ENCODE data around the gene RAVER1.

The RAVER1 gene

GRCh38 chr19:10292789-10293636 lies 40.3 kb downstream of the RAVER1 start:
- Histone ChIP-seq H3K9ac (ENCODE audit: low read length) (no peak overlapping the region), H3K27me3 (ENCODE audit: control insufficient read depth, insufficient read depth, low read length) (peaks cover 100% of the 10 kb centered on the region), H3K27ac (ENCODE audit: low read length) (no peak overlapping the region), H3K4me1 (ENCODE audit: control insufficient read depth, low read depth, low read length) (peaks cover 18% of the 10 kb centered on the region), H3K36me3 (ENCODE audit: control insufficient read depth, low read depth, low read length) (no peaks in the 10 kb centered on the region), H3K4me3 (ENCODE audit: low read length) (peak overlapping the region; percentile 32), H3K9me3 (ENCODE audit: control insufficient read depth, low read depth, low read length) (no peaks in the 10 kb centered on the region)

GRCh38 chr19:10292206-10292788 lies 41.0 kb downstream of the RAVER1 start:
- H3K36me3 ChIP-seq (ENCODE audit: control insufficient read depth, low read depth, low read length): no peaks in the 10 kb centered on the region
- peaks cover 100% of the 10 kb centered on the region for H3K27me3 ChIP-seq (ENCODE audit: control insufficient read depth, insufficient read depth, low read length)
- no peak overlapping the region for H3K9ac ChIP-seq (ENCODE audit: low read length)
- H3K9me3 ChIP-seq (ENCODE audit: control insufficient read depth, low read depth, low read length): no peaks in the 10 kb centered on the region
- H3K4me3 ChIP-seq (ENCODE audit: low read length): peak overlapping the region; percentile 46
- no peak overlapping the region for H3K27ac ChIP-seq (ENCODE audit: low read length)
- H3K4me1 ChIP-seq (ENCODE audit: control insufficient read depth, low read depth, low read length): peaks cover 22% of the 10 kb centered on the region

- peak overlapping the region; percentile 46 for H3K4me3 ChIP-seq (ENCODE audit: low read length)
- H3K4me1 ChIP-seq (ENCODE audit: control insufficient read depth, low read depth, low read length): peaks cover 23% of the 10 kb centered on the region
- no peaks in the 10 kb centered on the region for H3K9me3 ChIP-seq (ENCODE audit: control insufficient read depth, low read depth, low read length)
- H3K9ac ChIP-seq (ENCODE audit: low read length): no peak overlapping the region
- no peaks in the 10 kb centered on the region for H3K36me3 ChIP-seq (ENCODE audit: control insufficient read depth, low read depth, low read length)
- peaks cover 100% of the 10 kb centered on the region for H3K27me3 ChIP-seq (ENCODE audit: control insufficient read depth, insufficient read depth, low read length)
- no peak overlapping the region for H3K27ac ChIP-seq (ENCODE audit: low read length)
Observed at GRCh38 chr19:10291554-10292205, 41.6 kb downstream of the RAVER1 start.

GRCh38 chr19:10290876-10291553 lies 42.3 kb downstream of the RAVER1 start:
- Histone ChIP-seq H3K9ac (ENCODE audit: low read length) (no peak overlapping the region), H3K27me3 (ENCODE audit: control insufficient read depth, insufficient read depth, low read length) (peaks cover 100% of the 10 kb centered on the region), H3K9me3 (ENCODE audit: control insufficient read depth, low read depth, low read length) (no peaks in the 10 kb centered on the region), H3K27ac (ENCODE audit: low read length) (no peak overlapping the region), H3K4me1 (ENCODE audit: control insufficient read depth, low read depth, low read length) (peaks cover 23% of the 10 kb centered on the region), H3K36me3 (ENCODE audit: control insufficient read depth, low read depth, low read length) (no peaks in the 10 kb centered on the region), H3K4me3 (ENCODE audit: low read length) (peak overlapping the region; percentile 46)

- Histone ChIP-seq H3K4me3 (ENCODE audit: low read length) (peak overlapping the region; percentile 46), H3K36me3 (ENCODE audit: control insufficient read depth, low read depth, low read length) (no peaks in the 10 kb centered on the region), H3K9me3 (ENCODE audit: control insufficient read depth, low read depth, low read length) (no peaks in the 10 kb centered on the region), H3K9ac (ENCODE audit: low read length) (no peak overlapping the region), H3K4me1 (ENCODE audit: control insufficient read depth, low read depth, low read length) (peaks cover 19% of the 10 kb centered on the region), H3K27ac (ENCODE audit: low read length) (no peak overlapping the region), H3K27me3 (ENCODE audit: control insufficient read depth, insufficient read depth, low read length) (peaks cover 97% of the 10 kb centered on the region)
Observed at GRCh38 chr19:10290357-10290875, 42.9 kb downstream of the RAVER1 start.

- Histone ChIP-seq H3K4me1 (ENCODE audit: control insufficient read depth, low read depth, low read length) (peaks cover 19% of the 10 kb centered on the region), H3K4me3 (ENCODE audit: low read length) (peak within 1 kb of the TSS; percentile 46), H3K9ac (ENCODE audit: low read length) (no peak within 1 kb of the TSS), H3K36me3 (ENCODE audit: control insufficient read depth, low read depth, low read length) (no peaks in the 10 kb centered on the region), H3K27me3 (ENCODE audit: control insufficient read depth, insufficient read depth, low read length) (peaks cover 92% of the 10 kb centered on the region), H3K27ac (ENCODE audit: low read length) (no peak within 1 kb of the TSS), H3K9me3 (ENCODE audit: control insufficient read depth, low read depth, low read length) (no peaks in the 10 kb centered on the region)
Observed at GRCh38 chr19:10289836-10290356, 43.4 kb downstream of the RAVER1 start, which contains the start of gene ICAM5. ICAM5 (plus strand) TSS chr19:10289952; CDS start chr19:10290044, 92 bp downstream.

- peak overlapping the region; percentile 46 for H3K4me3 ChIP-seq (ENCODE audit: low read length)
- H3K9me3 ChIP-seq (ENCODE audit: control insufficient read depth, low read depth, low read length): no peaks in the 10 kb centered on the region
- H3K27ac ChIP-seq (ENCODE audit: low read length): no peak overlapping the region
- peaks cover 19% of the 10 kb centered on the region for H3K4me1 ChIP-seq (ENCODE audit: control insufficient read depth, low read depth, low read length)
- H3K27me3 ChIP-seq (ENCODE audit: control insufficient read depth, insufficient read depth, low read length): peaks cover 86% of the 10 kb centered on the region
- no peaks in the 10 kb centered on the region for H3K36me3 ChIP-seq (ENCODE audit: control insufficient read depth, low read depth, low read length)
- H3K9ac ChIP-seq (ENCODE audit: low read length): no peak overlapping the region
Observed at GRCh38 chr19:10289167-10289835, 44.0 kb downstream of the RAVER1 start.

- no peaks in the 10 kb centered on the region for H3K36me3 ChIP-seq (ENCODE audit: control insufficient read depth, low read depth, low read length)
- no peaks in the 10 kb centered on the region for H3K9me3 ChIP-seq (ENCODE audit: control insufficient read depth, low read depth, low read length)
- peaks cover 80% of the 10 kb centered on the region for H3K27me3 ChIP-seq (ENCODE audit: control insufficient read depth, insufficient read depth, low read length)
- no peak overlapping the region for H3K9ac ChIP-seq (ENCODE audit: low read length)
- peaks cover 19% of the 10 kb centered on the region for H3K4me1 ChIP-seq (ENCODE audit: control insufficient read depth, low read depth, low read length)
- H3K27ac ChIP-seq (ENCODE audit: low read length): no peak overlapping the region
- peak overlapping the region; percentile 46 for H3K4me3 ChIP-seq (ENCODE audit: low read length)
Observed at GRCh38 chr19:10288662-10289166, 44.6 kb downstream of the RAVER1 start.

GRCh38 chr19:10286803-10287737 lies 46.3 kb downstream of the RAVER1 start, which contains the start of gene ICAM4:
ICAM4 (plus strand) TSS chr19:10286955; CDS start chr19:10287013, 58 bp downstream.
- Histone ChIP-seq H3K27ac (ENCODE audit: low read length) (no peak within 1 kb of the TSS), H3K4me1 (ENCODE audit: control insufficient read depth, low read depth, low read length) (peaks cover 18% of the 10 kb centered on the region), H3K27me3 (ENCODE audit: control insufficient read depth, insufficient read depth, low read length) (peaks cover 64% of the 10 kb centered on the region), H3K36me3 (ENCODE audit: control insufficient read depth, low read depth, low read length) (no peaks in the 10 kb centered on the region), H3K9me3 (ENCODE audit: control insufficient read depth, low read depth, low read length) (no peaks in the 10 kb centered on the region), H3K9ac (ENCODE audit: low read length) (no peak within 1 kb of the TSS), H3K4me3 (ENCODE audit: low read length) (peak within 1 kb of the TSS; percentile 44)

- H3K9me3 ChIP-seq (ENCODE audit: control insufficient read depth, low read depth, low read length): no peaks in the 10 kb centered on the region
- peaks cover 7% of the 10 kb centered on the region for H3K4me1 ChIP-seq (ENCODE audit: control insufficient read depth, low read depth, low read length)
- H3K4me3 ChIP-seq (ENCODE audit: low read length): no peak overlapping the region
- no peak overlapping the region for H3K27ac ChIP-seq (ENCODE audit: low read length)
- H3K27me3 ChIP-seq (ENCODE audit: control insufficient read depth, insufficient read depth, low read length): peaks cover 47% of the 10 kb centered on the region
- no peak overlapping the region for H3K9ac ChIP-seq (ENCODE audit: low read length)
- no peaks in the 10 kb centered on the region for H3K36me3 ChIP-seq (ENCODE audit: control insufficient read depth, low read depth, low read length)
Observed at GRCh38 chr19:10285393-10285792, 47.9 kb downstream of the RAVER1 start.
